ENCODE results near the gene MSI2.
A peak's percentile ranks its signal among the peaks of the same experiment; 100 is the strongest.

The MSI2 gene

DNA sequence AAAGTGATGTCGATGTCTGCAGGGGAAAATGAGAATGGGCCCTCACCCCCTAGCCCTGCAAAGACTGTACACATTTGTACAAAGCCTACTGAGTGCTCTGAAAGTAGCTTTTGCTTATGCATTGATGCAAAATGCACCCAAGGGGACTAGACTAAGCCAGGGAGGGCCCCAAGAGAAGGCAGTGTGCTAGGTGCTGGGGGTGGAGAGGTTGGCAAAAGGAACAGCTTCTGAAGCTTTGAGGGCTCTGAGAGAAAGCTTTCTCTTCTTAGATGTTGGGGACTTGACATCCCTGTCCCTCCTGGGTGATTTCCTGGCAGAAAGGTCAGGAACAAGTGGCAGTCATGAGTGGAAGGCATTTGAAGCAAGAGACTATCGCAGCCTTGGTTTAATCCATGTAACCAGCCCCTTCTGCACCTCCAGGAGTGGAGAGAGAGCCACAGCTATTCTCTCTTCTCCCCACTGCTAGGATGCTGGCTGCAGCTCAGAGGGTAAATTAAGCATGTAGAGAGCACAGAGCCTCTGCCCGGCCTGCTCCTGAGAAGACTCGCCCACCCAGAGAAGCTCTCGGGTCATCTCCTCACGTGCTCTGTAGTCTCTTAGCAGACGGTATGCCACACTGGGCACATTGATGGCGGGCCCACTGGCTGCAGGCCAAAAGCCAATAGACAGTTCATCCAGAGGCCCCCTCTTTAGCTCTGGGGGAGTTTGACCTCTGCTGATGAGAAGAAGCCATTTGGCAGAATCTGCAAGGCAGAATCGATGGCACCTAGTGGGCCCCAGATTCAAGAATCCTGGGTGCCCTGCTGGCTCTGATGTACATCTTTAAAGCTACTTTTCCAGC, 221.4 kb downstream of the MSI2 start:
- Histone ChIP-seq H3K4me3 (ENCODE audit: low read depth, low read length) (no peak overlapping the region), H3K4me1 (peaks cover 54% of the 10 kb centered on the region)
- TF ChIP-seq, protein P1, sequence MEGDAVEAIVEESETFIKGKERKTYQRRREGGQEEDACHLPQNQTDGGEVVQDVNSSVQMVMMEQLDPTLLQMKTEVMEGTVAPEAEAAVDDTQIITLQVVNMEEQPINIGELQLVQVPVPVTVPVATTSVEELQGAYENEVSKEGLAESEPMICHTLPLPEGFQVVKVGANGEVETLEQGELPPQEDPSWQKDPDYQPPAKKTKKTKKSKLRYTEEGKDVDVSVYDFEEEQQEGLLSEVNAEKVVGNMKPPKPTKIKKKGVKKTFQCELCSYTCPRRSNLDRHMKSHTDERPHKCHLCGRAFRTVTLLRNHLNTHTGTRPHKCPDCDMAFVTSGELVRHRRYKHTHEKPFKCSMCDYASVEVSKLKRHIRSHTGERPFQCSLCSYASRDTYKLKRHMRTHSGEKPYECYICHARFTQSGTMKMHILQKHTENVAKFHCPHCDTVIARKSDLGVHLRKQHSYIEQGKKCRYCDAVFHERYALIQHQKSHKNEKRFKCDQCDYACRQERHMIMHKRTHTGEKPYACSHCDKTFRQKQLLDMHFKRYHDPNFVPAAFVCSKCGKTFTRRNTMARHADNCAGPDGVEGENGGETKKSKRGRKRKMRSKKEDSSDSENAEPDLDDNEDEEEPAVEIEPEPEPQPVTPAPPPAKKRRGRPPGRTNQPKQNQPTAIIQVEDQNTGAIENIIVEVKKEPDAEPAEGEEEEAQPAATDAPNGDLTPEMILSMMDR (IDR thresholded peaks at IDR 0.05; ENCODE audit: low read depth, low read length): no peak

DNA sequence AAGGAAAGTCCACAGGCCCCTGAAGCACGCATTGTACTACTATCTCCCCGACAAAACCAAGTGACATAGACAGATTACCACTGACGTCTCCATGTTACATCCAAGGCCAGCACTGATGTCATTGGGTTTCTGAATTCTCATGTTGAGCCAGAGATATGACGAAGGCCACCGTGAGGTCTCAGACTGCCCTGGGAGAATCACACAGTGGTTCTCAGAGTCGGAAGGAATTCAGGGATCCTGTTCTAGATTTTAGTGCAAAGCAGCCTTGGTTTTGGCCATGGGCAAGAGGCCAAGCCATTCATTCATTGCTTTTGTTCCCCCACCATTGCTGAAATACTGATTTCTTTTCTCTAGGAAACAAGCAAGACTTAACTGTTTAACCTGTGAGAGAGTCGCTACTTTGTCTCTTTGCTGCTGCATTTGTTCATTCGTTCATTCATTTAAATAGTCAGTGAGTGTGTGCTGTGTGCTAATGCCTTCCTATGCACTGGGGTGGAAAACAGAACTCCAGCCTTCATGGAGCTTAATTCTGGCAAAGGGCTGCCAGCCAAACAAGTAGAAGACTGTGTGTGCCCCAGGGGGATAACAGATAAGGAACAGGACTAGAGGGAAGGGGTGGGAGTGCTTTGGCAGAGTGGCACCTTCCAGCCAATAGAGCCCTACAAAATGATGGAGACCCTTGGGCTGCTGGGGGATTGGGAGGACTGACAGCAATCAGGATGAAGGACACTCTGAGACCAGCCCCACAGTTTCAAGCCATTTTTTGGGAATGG, 222.3 kb downstream of the MSI2 start:
- TF ChIP-seq, protein P1 (IDR thresholded peaks at IDR 0.05; ENCODE audit: low read depth, low read length): no peak
- peak; percentile 73 for DNase-seq
- H3K4me1 ChIP-seq: peaks cover 54% of the 10 kb centered on the region
- H3K4me3 ChIP-seq (ENCODE audit: low read depth, low read length): no peak overlapping the region
- no peaks in the 10 kb centered on the region for H3K9me3 ChIP-seq
- no peaks in the 10 kb centered on the region; the same call in 1 of the 2 replicates for H3K36me3 ChIP-seq
- no peaks in the 10 kb centered on the region for H3K27me3 ChIP-seq

More for the DNA sequence above, 221.4 kb downstream of the MSI2 start:
- Histone ChIP-seq H3K36me3 (no peaks in the 10 kb centered on the region; the same call in 1 of the 2 replicates), H3K27me3 (no peaks in the 10 kb centered on the region), H3K9me3 (no peaks in the 10 kb centered on the region)
- DNase-seq: no peak

DNA sequence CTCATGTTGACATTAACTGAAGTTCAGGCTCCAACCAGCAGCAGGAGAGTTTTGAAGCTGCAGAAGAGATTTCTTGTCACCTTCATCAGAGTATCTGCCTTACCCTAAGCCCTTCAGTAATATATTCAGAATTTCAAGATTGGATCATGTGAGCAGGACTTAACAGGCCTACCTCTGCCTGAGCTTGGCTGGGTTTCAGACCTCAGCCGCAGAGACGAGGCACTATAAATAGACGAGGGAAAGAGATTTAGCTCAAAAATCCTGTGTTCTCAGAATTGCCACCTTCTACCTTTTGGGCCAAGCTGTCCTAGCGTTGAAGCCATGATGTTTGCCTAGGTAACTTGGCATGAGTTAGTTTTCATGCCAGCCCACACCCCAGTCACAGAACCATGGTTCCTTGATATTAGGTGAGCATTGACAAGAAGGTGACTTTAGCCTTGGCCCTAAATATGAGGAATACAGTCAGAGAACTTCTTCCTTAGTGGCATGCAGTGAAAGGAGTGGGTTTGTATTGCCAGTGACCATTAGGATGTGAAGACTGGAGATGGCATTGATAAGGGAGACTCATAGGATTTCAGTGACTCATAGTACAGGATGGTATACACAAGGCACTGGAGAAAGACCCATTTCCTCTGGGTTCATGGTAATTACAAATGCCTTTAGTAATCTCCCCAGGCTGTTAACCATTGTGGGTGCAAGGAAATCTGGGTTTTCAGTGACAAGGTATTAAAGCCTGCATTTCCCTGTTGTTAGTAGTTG, 224.3 kb downstream of the MSI2 start:
- no peaks in the 10 kb centered on the region; the same call in 1 of the 2 replicates for H3K36me3 ChIP-seq
- no peak overlapping the region for H3K4me3 ChIP-seq (ENCODE audit: low read depth, low read length)
- TF ChIP-seq, protein P1 (IDR thresholded peaks at IDR 0.05; ENCODE audit: low read depth, low read length): no peak
- H3K4me1 ChIP-seq: peaks cover 69% of the 10 kb centered on the region
- H3K27me3 ChIP-seq: no peaks in the 10 kb centered on the region
- no peak for DNase-seq
- H3K9me3 ChIP-seq: no peaks in the 10 kb centered on the region

DNA sequence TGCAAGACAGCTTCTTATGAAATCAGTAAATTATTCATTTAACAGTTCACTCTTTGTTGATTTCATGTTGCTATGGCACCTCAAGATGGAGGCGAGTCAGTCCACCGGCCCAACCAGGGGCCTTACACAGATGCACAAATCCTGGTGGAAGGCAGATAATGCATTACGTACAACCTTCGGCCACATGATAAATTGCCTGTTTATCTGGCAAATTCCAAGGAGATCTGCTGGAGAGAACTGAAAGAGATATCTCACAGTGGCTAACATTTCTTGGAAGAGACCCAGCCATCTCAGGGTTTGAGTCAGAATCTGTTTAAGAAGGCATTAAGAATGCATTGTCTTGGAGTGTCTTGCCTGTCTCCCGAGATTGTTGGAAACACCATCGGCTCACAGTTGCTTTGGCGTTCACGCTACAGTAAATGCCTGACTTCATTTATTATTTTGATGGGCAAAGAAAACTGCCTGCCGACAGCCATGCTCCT, 225.6 kb downstream of the MSI2 start:
- Histone ChIP-seq H3K9me3 (no peaks in the 10 kb centered on the region), H3K4me3 (ENCODE audit: low read depth, low read length) (no peak overlapping the region), H3K27me3 (no peaks in the 10 kb centered on the region), H3K4me1 (peaks cover 79% of the 10 kb centered on the region), H3K36me3 (no peaks in the 10 kb centered on the region; the same call in 1 of the 2 replicates)
- TF ChIP-seq, protein P1 (IDR thresholded peaks at IDR 0.05; ENCODE audit: low read depth, low read length): no peak
- DNase-seq: no peak

DNA sequence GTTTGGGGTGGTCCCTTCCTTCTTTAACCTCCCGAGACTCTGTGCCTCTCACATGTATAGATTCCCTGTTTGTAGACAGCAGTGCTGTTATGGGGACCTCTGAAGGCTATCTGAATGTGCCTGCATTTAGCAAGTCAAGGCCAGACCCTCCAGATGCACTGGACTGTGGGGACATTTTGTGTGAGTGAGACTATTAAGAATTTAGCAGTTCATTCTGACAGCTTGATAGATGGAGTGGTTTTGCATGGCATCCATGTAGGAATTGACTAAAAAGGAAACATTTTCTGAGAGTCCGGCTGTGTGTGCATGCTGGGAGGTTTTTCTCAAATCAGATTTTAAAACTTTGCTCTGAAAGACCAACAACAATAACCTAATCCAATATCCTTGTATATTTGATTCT, 226.3 kb downstream of the MSI2 start:
- Histone ChIP-seq H3K4me1 (peaks cover 74% of the 10 kb centered on the region), H3K4me3 (ENCODE audit: low read depth, low read length) (no peak overlapping the region), H3K36me3 (no peaks in the 10 kb centered on the region; the same call in 1 of the 2 replicates), H3K9me3 (no peaks in the 10 kb centered on the region), H3K27me3 (no peaks in the 10 kb centered on the region)
- no peak for DNase-seq
- TF ChIP-seq, protein P1 (IDR thresholded peaks at IDR 0.05; ENCODE audit: low read depth, low read length): no peak
